ENCODE data around the gene LAMB3. TPM values are rescaled to one million over a fixed set of nuclear protein-coding genes. Genes with fewer than 3 reads are reported as not detected.

Gene LAMB3
- total RNA-seq, 1 experiment from 2014 or later = 0.85 TPM

GRCh38 chr1:209670441-209671082 lies 18.3 kb upstream of the LAMB3 start:
- Mint-ChIP-seq H3K9me3 (peaks cover 4% of the 10 kb centered on the region), H3K36me3 (no peaks in the 10 kb centered on the region), H3K4me3 (no peak overlapping the region), H3K27me3 (ENCODE audit: low read depth) (peaks cover 32% of the 10 kb centered on the region), H3K27ac (no peak overlapping the region), H3K4me1 (peaks cover 13% of the 10 kb centered on the region)
- POLR2A ChIA-PET = no interaction called here
- CTCF ChIA-PET = interaction anchor here (1.0 kb wide), 1 partner anchor 85 kb away, joined by 3 read pairs; no protein-coding TSS in a partner anchor
- ATAC-seq (no peak), DNase-seq (ENCODE audit: low spot score) (no peak)
- no peak for TF ChIP-seq STAT6 (CRISPR knock-in tag; conservative IDR thresholded peaks at IDR 0.05; ENCODE audit: low read depth)
- TF ChIP-seq ZBTB21 (CRISPR knock-in tag; IDR thresholded peaks at IDR 0.05; ENCODE audit: borderline replicate concordance) = no peak
- TF ChIP-seq PRRX2 (CRISPR knock-in tag; IDR thresholded peaks at IDR 0.05) = no peak
- TF ChIP-seq IRF1 (CRISPR knock-in tag; IDR thresholded peaks at IDR 0.05) = no peak
- no peak for TF ChIP-seq NR3C1 (CRISPR knock-in tag; conservative IDR thresholded peaks at IDR 0.05; ENCODE audit: low read depth)
- TF ChIP-seq ETV6 (CRISPR knock-in tag; IDR thresholded peaks at IDR 0.05) = no peak
- no peak for TF ChIP-seq EMX1 (CRISPR knock-in tag; IDR thresholded peaks at IDR 0.05)
- no peak for TF ChIP-seq ZSCAN18 (CRISPR knock-in tag; IDR thresholded peaks at IDR 0.05)
- TF ChIP-seq TEAD1 (CRISPR knock-in tag; IDR thresholded peaks at IDR 0.05) = no peak
- TF ChIP-seq ZNF423 (CRISPR knock-in tag; IDR thresholded peaks at IDR 0.05) = no peak

- no peaks in the 10 kb centered on the region for H3K36me3 Mint-ChIP-seq
- peaks cover 4% of the 10 kb centered on the region for H3K9me3 Mint-ChIP-seq
- H3K4me3 Mint-ChIP-seq = no peak overlapping the region
- ChIA-PET POLR2A (no interaction called here), CTCF (no interaction called here)
- no peaks in the 10 kb centered on the region for H3K4me1 Mint-ChIP-seq
- H3K27ac Mint-ChIP-seq = no peak overlapping the region
- ATAC-seq (no peak), DNase-seq (ENCODE audit: low spot score) (no peak)
- H3K27me3 Mint-ChIP-seq (ENCODE audit: low read depth) = peaks cover 3% of the 10 kb centered on the region
- TF ChIP-seq CDX4 (CRISPR knock-in tag; IDR thresholded peaks at IDR 0.05; ENCODE audit: borderline replicate concordance) (no peak), ARID4B (CRISPR knock-in tag; IDR thresholded peaks at IDR 0.05; ENCODE audit: borderline replicate concordance) (no peak), GTF2I (CRISPR knock-in tag; conservative IDR thresholded peaks at IDR 0.05) (no peak), TCF7 (CRISPR knock-in tag; IDR thresholded peaks at IDR 0.05; ENCODE audit: low read depth) (no peak), PRDM15 (CRISPR knock-in tag; IDR thresholded peaks at IDR 0.05) (no peak), ATF1 (CRISPR knock-in tag; IDR thresholded peaks at IDR 0.05) (no peak), ZNF281 (CRISPR knock-in tag; IDR thresholded peaks at IDR 0.05) (no peak), ATF3 (CRISPR knock-in tag; conservative IDR thresholded peaks at IDR 0.05) (no peak)
Measured at GRCh38 chr1:209667708-209668107, 15.5 kb upstream of the LAMB3 start.
